HG03457 (cell line): ENCODE results near the gene ARV1.
"Not testable (repeated sequence)": the region's sequence is repeated elsewhere in the genome, so short reads cannot be mapped to it uniquely, and the experiment has no call there.

Source experiments
- ATAC-seq: cut with Tn5 transposase; IDR thresholded peaks from one replicate; pipeline ENCODE4 v1.9.1; 2021; ENCODE audit warnings: moderate number of reproducible peaks; ENCODE audit not compliant: unreplicated experiment

ARV1 gene

DNA sequence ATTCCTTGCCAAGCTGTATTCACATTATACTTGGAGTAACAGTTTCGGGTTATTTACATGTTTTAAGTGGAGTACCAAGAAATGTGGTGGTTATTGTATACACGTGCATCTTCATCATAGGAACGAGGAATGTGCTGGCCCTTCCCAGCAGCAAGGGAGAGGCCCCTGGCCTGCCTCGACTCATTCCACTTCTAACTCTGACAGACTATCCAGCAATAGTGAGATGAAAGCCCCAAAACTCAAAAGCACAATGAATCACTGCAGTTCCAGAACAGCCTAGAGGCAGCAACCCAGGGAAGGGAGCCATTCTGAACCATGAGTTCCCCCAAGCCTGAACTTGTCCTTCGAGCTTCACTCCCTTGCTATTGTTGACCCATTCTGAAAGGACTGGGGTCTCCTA is 38.1 kb downstream of the ARV1 start:
- no peak for ATAC-seq

DNA sequence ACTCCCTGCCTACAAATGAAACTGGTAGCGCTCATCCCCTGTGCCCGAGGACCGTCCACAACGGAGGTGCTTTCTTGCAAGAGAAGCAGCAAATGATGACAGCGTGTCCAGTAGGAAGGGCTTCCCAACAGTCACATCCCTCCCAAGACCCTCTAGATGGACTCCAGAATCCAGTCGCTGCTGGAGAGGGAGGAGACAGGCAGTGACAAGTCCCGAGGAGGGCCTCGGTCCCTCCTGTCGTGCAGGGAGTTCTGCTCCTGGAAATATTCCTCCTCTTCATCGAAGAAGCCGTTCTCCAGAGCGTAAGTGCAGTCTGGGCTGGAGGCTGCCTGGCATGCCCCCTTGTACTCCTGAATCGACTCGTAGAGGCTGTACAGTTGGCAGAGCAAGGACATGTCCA is 40.8 kb downstream of the ARV1 start:
- no peak for ATAC-seq

DNA sequence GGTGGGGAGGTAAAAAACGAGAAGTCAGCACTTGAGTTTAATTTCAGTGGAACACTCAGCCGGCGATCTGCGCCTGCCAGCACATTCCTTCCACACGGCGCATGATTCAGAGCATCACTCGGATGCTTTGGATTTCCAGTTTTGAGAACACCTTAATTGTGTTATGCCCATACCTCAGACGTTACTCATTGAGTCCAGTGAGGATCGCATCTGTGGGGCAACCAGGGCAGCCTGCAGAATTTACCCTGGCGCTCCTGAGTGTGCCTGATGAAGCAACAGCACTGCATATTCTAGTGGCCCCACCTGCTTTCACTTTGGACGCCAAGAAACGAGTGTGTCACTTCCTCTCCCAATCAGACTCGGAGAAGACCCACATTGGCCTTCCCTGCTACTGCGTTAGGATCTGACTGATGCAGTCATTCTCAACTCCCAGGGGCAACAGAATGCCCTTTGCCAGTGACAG is 41.3 kb downstream of the ARV1 start:
- no peak for ATAC-seq

DNA sequence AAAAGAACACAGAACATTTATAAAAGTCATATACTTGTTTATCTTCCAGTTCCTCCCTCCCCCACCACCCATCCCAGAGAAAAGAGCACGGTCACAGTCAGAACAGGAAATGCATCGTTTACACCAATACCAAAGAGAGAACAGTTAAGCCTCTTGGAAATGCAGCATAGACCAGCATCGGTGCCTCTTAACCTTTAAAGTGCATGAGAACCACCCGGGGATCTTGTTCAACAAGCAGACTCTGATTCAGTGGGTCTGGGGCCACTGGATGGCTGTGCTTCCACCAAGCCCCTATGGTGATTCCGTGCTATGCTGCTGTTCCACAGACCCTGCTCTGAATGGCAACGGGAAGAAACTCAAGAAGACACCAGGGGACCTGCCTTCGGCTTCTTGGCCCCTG is 41.9 kb downstream of the ARV1 start:
- ATAC-seq = no peak

DNA sequence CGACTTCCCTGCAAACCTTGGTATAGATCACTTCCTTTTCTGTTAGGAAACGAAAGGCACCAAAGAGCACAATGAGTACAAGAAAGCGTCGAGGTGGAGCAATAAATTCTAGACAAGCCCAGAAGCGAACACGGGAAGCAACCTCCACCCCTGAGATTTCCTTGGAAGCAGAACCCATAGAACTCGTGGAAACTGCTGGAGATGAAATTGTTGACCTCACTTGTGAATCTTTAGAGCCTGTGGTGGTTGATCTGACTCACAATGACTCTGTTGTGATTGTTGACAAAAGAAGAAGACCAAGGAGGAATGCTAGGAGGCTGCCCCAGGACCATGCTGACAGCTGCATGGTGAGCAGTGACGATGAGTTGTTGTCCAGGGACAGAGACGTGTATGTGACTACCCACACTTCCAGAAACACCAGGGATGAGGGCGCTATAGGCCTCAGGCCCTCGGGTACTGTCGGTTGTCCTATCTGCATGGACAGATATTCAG is 42.7 kb downstream of the ARV1 start:
- no peak for ATAC-seq

DNA sequence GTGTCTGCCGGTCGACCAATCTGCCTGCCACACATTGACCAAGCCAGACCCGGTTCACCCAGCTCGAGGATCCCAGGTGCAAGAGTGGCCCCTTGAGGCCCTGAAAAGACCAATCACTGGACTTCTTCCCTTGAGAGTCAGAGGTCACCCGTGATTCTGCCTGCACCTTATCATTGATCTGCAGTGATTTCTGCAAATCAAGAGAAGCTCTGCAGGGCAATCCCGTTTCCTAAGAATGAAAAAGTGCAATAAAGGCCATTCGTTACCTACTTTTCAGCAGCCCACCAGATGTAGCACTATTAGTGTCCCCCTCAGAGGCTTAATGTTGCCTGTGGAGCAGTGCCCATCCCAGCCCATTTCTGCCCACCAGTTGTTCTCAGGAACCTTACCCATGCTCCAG is 43.6 kb downstream of the ARV1 start:
- not testable (repeated sequence) for ATAC-seq

DNA sequence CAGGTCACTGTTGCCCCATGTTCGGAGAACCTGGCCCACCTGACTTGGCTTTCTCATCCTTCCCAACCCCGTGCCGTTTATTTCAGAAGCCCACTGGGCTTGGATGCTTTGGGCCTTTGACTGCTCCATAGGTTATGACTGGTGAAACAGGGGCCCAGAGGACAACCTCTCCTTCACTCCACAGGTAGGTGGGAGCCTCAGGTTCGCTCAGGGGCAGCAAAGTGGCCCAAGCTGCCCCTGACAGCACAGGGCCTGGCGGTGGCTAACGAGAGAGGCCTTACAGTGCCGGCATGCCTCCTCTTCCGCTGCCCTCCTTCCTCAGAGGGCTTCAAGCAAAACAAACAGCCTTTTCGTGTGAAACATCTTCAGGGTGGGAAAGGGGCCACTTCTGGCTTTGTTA is 44.3 kb downstream of the ARV1 start:
- no peak for ATAC-seq

DNA sequence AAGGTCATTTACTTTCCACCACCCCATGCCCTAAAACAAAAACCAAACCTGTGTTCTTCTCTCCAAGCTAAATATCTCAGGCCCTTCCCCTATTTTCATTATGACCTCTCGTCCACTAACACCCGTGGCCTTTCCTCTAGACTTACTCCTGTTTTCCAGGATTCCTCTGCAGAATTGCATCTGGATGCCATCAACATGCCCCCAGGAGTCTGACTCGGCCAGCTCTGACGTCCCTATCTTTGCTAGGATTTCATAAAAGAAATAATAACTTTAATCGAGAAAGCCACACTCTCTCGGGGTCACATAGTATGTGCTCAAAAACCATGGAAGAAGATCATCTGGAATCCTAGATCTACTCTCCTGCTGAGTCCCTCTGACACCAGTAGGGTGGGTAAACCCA is 47.7 kb downstream of the ARV1 start:
- no peak for ATAC-seq

DNA sequence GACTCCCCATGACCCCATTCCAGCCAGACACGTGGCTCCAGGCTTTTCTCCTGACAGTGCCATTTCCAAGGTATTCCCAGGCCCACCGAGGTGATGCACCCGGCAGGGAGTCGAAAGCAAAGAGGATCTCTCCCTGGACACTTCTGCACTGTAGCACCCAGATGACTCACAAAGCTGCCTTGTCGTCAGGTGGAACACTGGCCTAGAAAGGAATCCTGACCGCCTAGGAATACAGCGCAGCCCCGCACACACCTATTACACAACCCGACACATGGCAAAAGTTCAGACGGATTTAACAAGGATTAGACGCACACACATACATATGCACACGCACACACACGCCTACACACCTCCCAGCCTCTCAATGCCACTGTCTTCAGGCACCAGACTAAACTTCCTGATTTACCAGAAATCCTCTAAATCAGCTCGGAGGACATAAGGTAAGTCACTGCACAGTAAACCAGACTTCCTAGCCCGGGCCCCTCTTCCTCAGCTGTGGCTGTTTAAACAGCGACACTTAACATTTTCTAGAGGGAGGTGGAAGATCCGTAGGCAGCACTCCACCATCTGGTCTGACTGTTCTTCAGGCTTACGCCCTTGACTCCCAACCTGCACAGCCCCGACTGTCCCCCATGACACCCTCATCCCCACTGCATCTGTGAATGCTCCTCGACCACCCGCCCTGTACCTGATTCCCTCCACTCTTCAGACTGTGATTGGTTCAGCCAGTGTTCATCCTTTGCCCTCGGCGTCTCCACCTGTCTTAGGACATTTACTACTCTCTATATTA is 48.4 kb downstream of the ARV1 start:
- no peak for ATAC-seq

DNA sequence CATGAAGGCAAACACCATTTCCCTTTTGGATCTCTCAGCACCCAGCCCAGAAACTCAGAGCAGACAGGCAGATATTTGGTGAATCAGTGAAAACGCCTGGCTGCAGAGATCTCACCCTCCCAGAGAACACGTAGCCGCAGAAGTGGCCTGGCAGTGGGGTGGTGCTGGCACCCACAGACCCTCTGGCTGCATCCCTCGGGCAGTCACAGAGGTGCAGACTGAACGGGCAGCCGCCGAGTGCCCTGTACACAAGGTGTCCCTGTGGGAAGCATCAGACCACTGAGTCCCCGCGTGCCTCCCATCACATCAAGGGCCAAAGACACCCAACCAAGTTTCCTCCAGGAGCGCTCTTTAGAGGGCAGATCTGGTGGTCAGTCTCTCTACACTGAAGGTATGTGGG is 49.1 kb downstream of the ARV1 start:
- no peak for ATAC-seq

DNA sequence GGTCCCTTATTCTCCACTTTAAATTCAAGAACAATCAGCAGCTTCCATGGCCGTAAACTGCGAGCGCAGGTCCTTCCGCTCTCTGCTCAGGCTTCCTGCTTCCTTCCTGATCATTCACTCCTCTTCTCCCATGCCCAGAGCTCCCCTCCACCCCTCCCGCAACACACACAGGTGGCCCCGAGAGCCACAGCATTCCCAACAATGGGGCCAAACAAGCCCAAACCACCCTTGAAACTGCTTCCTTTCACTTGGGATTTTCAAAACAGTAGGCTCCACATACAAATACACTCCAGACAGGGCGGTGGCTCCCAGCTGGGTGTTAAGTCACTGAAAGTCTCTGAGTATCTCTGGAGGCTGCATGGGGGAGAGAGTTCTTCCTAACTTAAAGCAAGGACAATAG is 49.8 kb downstream of the ARV1 start:
- no peak for ATAC-seq

DNA sequence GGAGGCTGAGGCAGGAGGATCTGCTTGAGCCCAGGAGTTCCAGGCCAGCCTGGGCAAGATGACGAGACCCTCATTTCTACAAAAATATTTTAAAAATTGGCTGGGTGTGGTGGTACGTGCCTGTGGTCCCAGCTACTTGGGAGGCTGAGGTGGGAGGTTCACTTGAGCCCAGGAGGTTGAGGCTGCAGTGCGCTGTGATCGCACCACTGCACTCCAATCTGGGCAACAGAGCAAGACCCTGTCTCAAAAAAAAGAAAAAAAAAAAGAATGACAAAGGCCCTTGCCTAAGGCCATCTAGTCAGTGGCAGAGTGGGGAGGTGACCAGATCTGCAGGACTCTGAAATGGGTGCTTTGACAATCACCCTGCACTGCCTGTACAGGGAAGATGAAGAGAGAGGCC is 50.4 kb downstream of the ARV1 start:
- ATAC-seq = not testable (repeated sequence)

DNA sequence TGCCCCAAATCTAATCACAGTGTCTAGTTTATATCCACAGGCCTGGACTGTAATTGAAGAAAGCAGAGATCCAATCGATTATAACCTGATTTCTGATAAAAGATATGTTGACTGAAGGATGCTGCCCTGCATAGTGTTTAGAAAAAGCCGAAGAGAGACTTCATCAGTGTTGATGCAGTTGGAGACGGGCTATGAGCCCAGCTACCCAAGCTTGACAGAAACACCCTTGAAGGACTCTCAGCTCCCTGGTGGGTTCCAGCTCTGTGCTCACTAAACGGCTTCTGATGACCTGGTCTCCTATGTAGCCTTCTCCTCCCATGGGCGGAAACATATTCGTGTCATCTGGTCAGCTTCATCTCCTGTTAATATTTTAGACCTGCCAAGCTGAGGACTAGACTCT is 50.9 kb downstream of the ARV1 start:
- ATAC-seq = no peak

DNA sequence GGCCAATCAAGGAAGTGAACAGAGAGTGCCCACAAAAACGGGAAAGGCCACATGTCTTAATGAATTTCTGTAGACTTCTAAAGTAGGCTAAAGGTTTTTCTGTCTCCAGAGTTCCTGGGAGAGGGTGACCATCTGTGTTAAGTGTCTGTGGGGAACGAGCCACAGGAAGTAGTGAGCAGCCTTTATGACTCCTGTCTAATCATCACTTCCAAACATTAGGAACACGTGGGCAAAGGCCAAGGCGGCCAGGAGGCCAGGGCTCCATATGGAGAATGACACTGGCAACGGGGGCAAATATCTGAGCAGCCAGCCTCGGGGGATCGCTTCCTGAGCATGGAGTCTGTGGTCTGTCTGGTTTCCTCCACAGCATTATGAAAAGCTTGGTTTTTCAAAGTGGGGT is 54.1 kb downstream of the ARV1 start:
- ATAC-seq = no peak

DNA sequence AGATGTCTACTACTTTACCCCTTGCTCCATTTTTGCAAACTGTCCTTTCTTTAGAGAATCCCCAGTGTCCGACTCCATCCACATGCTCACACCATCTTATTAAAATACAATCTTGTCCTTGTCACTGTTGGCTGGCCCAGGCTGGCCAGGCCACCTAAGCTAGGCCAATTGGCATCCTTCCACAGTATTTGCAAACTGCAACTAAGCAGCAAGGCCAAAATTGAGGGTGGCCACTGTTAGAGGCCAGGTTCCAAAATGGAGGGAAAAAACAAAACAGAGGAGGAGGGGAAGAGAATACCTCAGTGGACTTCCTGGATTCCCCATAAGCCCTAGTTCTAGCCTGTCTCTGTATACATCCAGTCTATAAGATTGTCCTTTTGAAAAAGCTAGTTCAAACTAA is 56.9 kb downstream of the ARV1 start:
- no peak for ATAC-seq

DNA sequence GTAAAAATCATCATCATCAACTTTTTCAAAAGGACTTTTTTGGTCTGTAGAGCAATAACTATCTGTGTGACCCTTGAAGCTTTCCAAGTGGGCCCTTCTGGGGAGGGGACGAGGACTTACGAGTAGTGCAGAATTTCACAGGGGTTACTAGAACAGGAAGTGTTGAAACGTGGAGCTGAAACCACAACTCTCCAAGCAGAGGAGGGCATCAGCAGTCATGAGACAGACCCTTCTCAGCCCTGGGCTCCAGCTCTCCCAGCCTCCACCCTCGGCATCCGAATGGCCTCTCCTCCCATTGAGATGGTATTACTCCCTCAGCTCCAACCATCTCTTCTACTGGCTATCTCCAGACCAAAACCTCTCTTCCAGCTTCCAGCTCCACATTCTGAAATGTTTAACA is 57.5 kb downstream of the ARV1 start:
- ATAC-seq = no peak

DNA sequence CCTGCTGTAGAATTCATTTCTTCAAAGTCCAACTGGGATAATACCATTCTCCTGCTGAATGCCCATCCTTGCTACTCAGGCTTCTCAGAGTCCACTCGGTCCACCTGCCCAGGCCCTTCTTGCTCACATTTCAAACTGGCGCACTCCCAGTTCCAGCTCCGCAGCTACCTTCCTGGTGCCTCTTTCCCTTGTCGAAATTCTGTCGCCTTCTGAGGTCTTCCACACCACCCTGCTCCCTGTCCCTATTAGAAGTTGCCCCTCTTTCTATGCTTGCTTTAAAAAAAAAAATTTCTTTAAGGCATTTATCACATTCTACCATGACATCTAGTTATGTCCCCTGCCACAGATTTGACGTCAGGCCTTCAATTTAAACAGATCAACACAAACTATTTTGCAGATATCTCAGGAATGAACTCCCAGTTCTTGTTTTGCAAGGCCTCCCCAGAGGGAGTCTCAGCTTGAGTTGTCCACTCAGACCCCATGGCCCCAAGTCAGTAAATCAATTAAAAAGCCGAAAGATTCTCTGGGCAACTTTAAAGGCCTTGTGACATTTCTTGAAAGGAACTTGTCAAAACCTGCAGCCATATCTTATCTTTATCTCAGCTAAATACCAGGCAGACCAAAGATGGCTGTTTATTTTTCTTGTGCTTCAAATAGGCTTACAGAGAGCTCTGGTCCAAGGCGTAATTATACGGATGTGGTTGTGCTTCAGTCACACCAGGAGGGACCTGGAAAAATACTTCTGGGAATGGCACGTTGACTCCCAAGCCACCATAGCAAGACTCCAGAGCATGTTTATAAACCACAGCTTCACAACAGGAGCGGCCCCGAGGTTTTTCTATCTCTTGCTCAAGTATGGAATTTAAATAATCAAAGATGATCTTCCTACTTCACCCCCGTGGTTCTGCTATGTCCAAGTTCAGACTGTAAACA is 59.0 kb downstream of the ARV1 start:
- no peak for ATAC-seq

DNA sequence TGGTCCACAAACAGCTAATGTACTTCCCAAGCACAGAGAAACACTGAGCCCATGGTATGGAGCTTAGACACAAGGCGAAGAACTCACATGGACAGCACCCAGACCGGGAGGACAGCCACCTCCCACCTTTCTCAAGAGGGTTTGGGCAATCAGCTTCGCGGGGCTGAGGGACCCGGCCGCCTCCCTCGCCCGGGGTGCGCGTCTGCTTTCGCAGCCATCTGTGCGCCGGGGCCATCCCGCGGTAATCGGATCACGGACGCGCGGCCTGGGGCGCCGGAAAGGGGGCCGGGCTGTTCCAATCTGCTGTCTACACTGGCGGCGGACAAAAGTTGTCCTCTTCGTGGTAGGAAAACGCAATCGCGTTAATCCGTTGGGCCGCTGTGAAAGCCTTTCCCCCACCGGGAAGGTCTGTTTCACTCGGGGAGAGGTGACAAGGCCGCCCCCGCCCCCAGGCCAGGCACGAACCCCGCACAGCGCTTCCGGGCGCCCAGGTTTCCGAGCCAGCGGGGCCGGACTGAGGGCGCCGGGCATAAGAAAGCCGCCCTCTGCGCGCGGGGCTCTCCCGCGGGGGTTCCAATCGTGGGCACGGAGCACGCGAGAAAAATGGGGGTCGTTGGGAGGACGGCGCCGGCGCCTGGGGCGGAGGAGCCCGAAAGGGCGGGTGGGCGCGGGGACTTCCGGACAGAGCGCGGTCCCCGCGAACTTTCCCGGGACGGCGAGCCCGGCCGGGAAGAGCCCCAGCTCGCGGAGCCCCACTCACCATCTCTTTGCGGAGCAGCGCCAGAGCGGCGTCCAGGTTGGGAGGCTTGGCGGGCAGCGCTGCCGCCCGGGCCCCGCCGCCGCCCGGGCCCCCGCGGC is 60.5 kb downstream of the ARV1 start:
- no peak for ATAC-seq

DNA sequence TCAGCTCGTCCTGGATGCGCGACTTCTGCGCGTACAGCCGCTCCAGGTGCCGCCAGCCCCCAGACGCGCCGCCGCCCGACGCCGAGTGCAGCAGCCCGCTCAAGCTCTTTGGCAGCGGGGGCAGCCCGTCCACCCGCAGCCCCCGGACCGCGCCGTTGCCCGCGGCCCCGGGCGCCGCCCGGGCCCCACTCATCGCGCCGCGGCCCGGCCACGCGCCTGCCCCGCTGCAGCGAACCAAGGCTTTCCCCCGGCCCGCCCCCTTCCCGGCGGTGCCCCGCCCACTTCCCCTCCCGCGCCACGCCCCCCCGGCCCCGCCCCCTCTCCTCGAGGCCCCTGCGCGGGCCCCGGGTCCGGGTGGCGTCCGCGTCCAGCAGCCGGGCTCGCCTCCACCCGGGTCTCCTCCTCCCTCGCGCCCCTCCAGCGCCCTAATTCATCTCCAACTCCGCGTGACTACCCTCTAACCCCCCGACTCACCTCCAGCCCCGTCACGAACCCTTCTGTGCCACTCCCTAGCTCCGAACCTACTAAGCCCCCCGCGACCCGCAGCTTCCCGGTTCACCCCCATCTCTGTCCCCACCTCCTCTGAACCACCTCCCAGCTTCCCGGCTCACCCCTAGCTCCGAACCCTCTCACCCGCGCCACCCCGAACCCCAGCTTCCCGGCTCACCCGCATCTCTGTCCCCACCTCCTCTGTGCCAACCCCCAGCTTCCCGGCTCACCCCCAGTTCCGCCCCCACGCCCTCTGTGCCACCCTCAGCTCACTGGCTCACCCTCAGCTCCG is 61.3 kb downstream of the ARV1 start, which contains the start of gene FAM89A:
Gene FAM89A, minus strand, starts transcription at position 236 of the 781 bp plus-strand sequence. Its CDS starts 43 bp downstream, at position 193.
- ATAC-seq = no peak
